ACC112 (cell line): Measurements from ENCODE around the gene ZNF234.

Experiments used
- H2AFZ ChIP-seq: fragments of 200-600 bp; sonication (generic); one replicate; pipeline ENCODE4 v1.6.0; 2017; ENCODE audit warnings: antibody characterized with exemption, low read length; ENCODE audit not compliant: unreplicated experiment
- H3K27ac ChIP-seq: fragments of 200-600 bp; sonication (generic); 2 replicates; pipeline ENCODE4 v1.5.1; 2014; ENCODE audit warnings: low read depth, mild to moderate bottlenecking, antibody characterized with exemption, low read length, moderate library complexity
- H3K27me3 ChIP-seq: fragments of 200-600 bp; sonication (generic); 2 replicates; pipeline ENCODE4 v1.6.1; 2014; ENCODE audit warnings: mild to moderate bottlenecking, antibody characterized with exemption, low read length, moderate library complexity, mixed read lengths; ENCODE audit not compliant: insufficient read depth
- H3K36me3 ChIP-seq: fragments of 200-600 bp; sonication (generic); 2 replicates; pipeline ENCODE4 v1.6.1; 2016; ENCODE audit warnings: mild to moderate bottlenecking, antibody characterized with exemption, low read length, moderate library complexity, mixed read lengths; ENCODE audit not compliant: insufficient read depth
- H3K4me1 ChIP-seq: fragments of 200-600 bp; sonication (generic); one replicate; pipeline ENCODE4 v1.6.1; 2016; ENCODE audit warnings: low read length, mixed read lengths; ENCODE audit not compliant: insufficient read depth, unreplicated experiment, control insufficient read depth
- H3K4me3 ChIP-seq: fragments of 200-600 bp; sonication (generic); 2 replicates; pipeline ENCODE4 v1.5.1; 2014; ENCODE audit warnings: mild to moderate bottlenecking, low read depth, low read length
- H3K79me2 ChIP-seq: fragments of 200-600 bp; sonication (generic); one replicate; pipeline ENCODE4 v1.6.0; 2016; ENCODE audit warnings: low read length; ENCODE audit not compliant: control insufficient read depth, unreplicated experiment, insufficient read depth

ZNF234 gene

DNA sequence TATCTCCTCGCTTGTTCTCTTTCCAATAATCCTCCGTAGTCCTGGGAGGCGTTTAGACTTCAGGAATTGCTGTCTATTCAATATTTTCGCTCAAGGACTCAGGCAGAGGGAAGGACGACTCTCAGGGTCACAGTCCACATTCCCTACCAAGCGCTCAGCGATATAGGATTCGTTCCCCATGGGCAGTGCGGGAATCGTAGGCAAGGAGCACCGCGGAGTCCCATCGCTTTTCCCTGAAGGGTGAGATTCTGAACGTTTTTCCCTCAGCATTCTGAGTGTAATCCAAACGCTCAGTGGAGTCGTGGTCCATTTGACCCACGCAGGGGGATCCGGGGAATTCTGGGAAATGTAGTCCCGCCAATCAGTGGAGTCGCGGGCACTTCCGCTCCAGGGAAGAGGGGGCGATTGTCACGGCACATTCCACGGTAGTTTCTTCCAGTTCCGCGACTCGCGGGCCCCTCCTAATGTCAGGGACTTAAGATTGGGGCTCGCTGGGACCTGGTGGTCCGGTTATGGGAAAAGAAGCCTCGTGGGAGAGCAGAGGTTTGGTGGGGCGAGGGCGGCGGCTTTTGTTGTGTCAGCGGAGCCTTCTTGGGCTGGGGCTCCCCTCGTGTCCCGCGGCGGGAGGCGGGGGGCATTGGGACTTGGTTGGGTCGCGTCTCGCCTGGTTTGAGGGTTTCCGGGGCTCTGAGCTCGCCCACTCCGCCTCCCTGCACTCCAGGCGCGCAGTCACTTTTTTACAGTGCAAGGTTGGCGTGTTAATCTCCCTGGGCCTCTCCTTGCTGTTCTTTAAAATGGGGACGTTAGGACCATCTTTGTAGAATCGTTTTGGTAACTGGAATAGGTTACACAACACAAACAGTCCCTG lies at the start of gene ZNF234:
Gene ZNF234 (plus strand): TSS at position 364 of the 868 bp plus-strand sequence. CDS start 3,079 bp downstream, outside the sequence.
- Histone ChIP-seq H3K27ac (0 out of 2 replicates have a peak within 1 kb of the TSS, but pooled peaks have one; percentile 6), H3K4me3 (peak within 1 kb of the TSS; percentile 85)

DNA sequence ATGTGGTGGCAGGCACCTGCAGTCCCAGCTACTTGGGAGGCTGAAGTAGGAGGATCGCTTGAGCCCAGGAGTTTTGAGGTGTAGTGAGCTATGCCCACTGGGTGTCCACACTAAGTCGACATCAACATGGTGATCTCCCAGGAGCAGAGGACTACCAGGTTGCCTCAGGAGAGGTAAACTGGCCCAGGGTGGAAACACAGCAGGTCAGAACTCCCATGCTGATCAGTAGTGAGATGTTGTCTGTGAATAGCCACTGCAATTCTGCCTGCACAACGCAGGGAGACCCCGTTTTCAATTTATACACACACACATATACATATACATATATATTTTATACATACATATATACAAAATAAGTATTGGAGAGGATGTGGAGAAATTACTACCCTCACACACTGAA lies 49.2 kb upstream of the ZNF234 start:
- no peaks in the 10 kb centered on the region for H3K4me1 ChIP-seq
- no peak overlapping the region for H2AFZ ChIP-seq
- peaks cover 9% of the 10 kb centered on the region for H3K79me2 ChIP-seq
- H3K4me3 ChIP-seq: no peak overlapping the region
- no peaks in the 10 kb centered on the region for H3K27me3 ChIP-seq
- no peak overlapping the region for H3K27ac ChIP-seq
- H3K36me3 ChIP-seq: peaks cover 5% of the 10 kb centered on the region; the same call in 1 of the 2 replicates

More for the DNA sequence above, at the start of gene ZNF234:
- Histone ChIP-seq H2AFZ (peak within 1 kb of the TSS; percentile 93), H3K36me3 (peaks cover 4% of the 10 kb centered on the region; the same call in 1 of the 2 replicates), H3K27me3 (no peaks in the 10 kb centered on the region), H3K79me2 (peaks cover 11% of the 10 kb centered on the region), H3K4me1 (no peaks in the 10 kb centered on the region)

DNA sequence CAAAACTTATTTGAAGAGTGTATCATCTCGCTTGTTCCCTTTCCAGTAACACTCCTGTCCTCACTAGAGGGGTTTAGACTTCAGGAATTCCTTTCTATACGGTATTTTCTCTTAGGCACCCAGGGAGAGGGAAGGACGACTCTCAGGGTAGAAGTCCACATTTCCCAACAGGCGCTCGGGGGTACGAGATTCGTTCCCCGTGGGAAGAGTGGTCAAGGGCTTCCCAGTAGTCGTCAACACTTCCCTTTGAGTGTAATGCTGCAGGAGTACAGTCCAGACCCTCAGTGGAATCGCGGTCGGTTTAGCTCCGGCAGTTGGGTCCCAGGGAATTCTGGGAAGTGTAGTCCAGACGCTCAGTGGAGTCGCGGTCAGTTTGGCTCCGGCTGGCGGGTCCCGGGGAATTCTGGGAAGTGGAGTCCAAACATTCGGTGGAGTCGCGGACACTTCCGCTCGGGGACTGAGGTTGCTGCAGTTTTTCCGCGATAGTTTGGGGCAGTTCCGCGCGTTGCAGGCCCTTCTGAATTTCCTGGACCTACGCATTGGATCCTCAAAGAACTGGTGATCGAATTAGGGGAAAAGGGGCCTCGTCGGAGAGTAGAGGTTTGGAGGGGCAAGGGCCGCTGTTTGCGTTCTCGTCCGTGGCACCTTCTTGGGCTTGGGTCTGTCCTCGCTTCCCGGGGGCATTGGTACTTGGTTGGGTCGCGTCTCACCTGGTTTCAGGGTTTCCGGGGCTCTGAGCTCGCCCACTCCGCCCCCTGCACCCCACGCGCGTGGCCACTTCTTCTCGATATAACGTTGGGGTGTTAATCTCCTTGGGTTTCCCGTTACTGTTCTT lies 47.2 kb upstream of the ZNF234 start, which contains the start of gene ZNF224:
Gene ZNF224 (plus strand): TSS at position 431 of the 835 bp plus-strand sequence. CDS start 3,513 bp downstream, outside the sequence.
- no peaks in the 10 kb centered on the region for H3K27me3 ChIP-seq
- 0 out of 2 replicates have a peak within 1 kb of the TSS, but pooled peaks have one; percentile 18 for H3K27ac ChIP-seq
- H3K4me1 ChIP-seq: no peaks in the 10 kb centered on the region

DNA sequence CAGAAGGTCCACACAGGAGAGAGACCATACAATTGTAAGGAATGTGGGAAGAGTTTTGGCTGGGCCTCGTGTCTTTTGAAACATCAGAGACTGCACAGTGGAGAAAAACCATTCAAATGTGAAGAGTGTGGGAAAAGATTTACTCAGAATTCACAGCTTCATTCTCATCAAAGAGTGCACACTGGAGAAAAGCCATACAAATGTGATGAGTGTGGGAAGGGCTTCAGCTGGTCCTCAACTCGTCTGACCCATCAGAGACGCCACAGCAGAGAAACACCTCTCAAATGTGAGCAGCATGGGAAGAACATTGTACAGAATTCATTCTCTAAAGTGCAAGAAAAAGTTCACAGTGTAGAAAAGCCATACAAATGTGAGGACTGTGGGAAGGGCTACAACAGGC lies 33.6 kb upstream of the ZNF234 start:
- H3K27ac ChIP-seq: no peak overlapping the region
- H3K27me3 ChIP-seq: no peaks in the 10 kb centered on the region
- no peak overlapping the region for H2AFZ ChIP-seq
- H3K4me1 ChIP-seq: no peaks in the 10 kb centered on the region
- peaks cover 55% of the 10 kb centered on the region for H3K36me3 ChIP-seq
- no peaks in the 10 kb centered on the region for H3K79me2 ChIP-seq
- no peak overlapping the region for H3K4me3 ChIP-seq

More for the DNA sequence above, 47.2 kb upstream of the ZNF234 start, which contains the start of gene ZNF224:
- Histone ChIP-seq H2AFZ (peak within 1 kb of the TSS; percentile 94), H3K79me2 (peaks cover 9% of the 10 kb centered on the region), H3K4me3 (peak within 1 kb of the TSS; percentile 97), H3K36me3 (peaks cover 13% of the 10 kb centered on the region)

DNA sequence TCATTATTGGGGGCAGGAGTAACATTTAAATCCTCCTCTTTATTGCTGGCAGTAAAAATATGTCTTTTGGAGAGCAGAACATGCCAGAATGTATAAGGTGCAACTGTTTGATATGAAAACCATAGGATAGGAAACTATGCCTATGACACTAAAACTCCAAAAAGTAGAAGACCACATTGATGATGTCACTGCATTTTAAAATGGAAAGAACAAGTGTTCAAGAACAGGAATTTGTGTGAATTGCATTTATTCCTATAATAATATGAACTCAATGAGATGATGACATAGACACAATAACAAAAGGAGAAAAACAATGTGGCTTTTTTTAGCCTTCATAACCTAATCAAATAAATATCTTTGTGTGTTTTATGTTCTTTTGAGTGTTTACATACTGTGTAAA lies 31.9 kb upstream of the ZNF234 start:
- peaks cover 40% of the 10 kb centered on the region for H3K36me3 ChIP-seq
- no peak overlapping the region for H3K4me3 ChIP-seq
- H3K4me1 ChIP-seq: no peaks in the 10 kb centered on the region
- no peaks in the 10 kb centered on the region for H3K27me3 ChIP-seq
- H3K27ac ChIP-seq: no peak overlapping the region
- H2AFZ ChIP-seq: no peak overlapping the region
- peaks cover 7% of the 10 kb centered on the region for H3K79me2 ChIP-seq

DNA sequence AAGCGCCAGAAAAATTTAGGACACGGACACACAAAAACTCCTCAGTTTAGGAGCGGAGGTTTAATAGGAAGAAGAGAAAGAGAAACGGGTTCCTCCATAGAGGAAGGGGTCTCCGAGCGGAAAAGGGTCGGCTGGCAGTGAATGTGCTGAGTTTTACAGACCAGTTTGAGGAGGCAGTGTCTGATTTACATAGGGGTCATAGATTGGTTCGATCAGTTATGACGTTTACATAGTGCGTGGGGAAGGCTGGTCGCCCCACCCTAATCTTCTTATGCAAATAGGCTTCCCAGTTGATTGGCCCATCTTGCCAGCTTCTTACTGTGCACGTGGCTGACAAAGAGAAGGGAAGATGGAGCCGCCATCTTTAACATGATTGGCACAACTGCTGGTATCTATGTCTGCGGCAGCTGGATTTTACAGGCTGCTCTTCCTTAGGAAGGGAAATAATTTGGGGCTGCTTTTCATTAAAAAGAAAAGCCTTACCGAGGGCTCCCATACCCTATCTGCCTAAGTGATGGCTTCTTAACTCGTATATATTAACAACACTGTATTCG lies 29.4 kb upstream of the ZNF234 start:
- no peaks in the 10 kb centered on the region for H3K27me3 ChIP-seq
- H3K27ac ChIP-seq: peak overlapping the region; percentile 64
- peaks cover 28% of the 10 kb centered on the region for H3K36me3 ChIP-seq
- H3K79me2 ChIP-seq: peaks cover 10% of the 10 kb centered on the region
- no peaks in the 10 kb centered on the region for H3K4me1 ChIP-seq
- peak overlapping the region; percentile 75 for H2AFZ ChIP-seq
- peak overlapping the region; percentile 100 for H3K4me3 ChIP-seq

DNA sequence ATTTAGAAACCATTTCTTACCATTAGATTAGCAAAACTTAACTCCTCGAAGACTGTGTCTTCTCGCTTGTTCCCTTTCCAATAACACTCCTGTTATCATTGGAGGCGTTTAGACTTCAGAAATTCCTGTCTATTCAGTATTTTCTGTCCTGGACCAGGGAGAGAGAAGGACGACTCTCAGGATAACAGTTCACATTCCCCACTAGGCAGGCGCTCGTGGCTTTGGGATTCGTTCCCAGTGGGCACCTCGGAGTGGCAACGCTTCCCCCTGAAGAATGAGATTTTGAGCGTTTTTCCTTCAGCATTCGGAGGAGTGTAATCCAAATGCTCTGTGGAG lies 28.6 kb upstream of the ZNF234 start:
- Histone ChIP-seq H3K27me3 (no peaks in the 10 kb centered on the region), H3K36me3 (peaks cover 25% of the 10 kb centered on the region), H2AFZ (peak overlapping the region; percentile 69), H3K79me2 (peaks cover 10% of the 10 kb centered on the region), H3K4me3 (peak overlapping the region; percentile 100), H3K27ac (peak overlapping the region; percentile 64), H3K4me1 (no peaks in the 10 kb centered on the region)

DNA sequence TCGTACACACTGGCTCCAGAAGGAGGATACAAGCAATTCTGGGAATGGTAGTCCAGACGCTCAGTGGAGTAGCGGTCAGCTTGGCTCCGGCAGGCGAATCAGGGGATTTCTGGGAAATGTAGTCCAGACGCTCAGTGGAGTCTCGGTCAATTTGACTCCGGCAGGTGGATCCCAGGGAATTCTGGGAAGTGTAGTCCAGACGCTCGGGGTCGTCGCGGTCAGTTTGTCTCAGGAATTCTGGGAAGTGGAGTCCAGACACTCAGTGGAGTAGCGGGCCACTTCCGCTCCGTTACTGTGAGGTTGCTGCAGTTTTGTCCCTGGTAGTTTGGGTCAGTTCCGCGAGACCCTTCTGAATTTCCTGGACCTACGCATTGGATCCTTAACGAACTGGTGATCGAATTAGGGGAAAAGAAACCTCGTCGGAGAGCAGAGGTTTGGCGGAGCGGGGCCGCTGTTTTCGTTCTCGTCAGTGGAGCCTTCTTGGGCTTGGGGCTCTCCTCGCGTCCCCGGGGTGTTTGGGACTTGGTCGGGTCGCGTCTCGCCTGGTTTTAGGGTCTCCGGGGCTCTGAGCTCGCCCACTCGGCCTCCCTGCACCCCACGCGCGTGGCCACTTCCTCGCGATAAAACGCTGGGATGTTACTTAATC lies 28.1 kb upstream of the ZNF234 start, which contains the start of gene ZNF225:
Gene ZNF225 (plus strand): TSS at position 262 of the 646 bp plus-strand sequence. CDS start 2,429 bp downstream, outside the sequence.
- Histone ChIP-seq H3K4me1 (no peaks in the 10 kb centered on the region), H3K79me2 (peaks cover 10% of the 10 kb centered on the region), H2AFZ (peak within 1 kb of the TSS; percentile 97), H3K27ac (peak within 1 kb of the TSS; percentile 70), H3K4me3 (peak within 1 kb of the TSS; percentile 100), H3K27me3 (no peaks in the 10 kb centered on the region), H3K36me3 (peaks cover 20% of the 10 kb centered on the region)

DNA sequence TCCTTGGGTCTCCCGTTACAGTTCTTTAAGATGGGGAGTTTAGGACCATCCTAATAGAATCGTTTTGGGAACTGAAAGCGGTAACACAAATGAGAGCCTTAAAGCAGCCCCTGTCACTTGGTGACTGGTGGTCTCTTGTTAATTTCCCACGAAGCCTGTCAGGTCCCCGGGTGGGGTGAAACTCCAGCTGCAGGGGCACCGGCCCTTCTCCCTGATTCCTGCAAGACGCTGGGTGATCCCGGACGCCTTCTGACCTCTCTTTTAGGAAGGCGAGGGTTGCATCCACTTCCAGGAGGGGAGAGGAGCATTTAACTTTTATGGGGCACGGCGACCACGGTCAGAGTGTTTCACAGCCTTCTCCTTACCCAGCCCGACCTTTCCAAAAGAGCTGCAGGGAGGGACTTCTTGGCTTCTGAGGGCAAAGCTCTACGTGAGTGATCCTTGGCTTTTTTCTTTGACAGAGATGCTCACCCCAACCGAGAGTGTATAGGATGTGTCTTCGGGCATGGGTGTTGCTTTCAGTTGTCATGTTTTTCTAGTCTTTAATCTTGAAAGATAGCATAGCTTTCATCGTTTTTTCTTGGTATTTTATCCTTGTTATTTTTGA lies 27.5 kb upstream of the ZNF234 start:
- H3K36me3 ChIP-seq: peaks cover 16% of the 10 kb centered on the region
- no peaks in the 10 kb centered on the region for H3K27me3 ChIP-seq
- no peaks in the 10 kb centered on the region for H3K4me1 ChIP-seq
- peaks cover 10% of the 10 kb centered on the region for H3K79me2 ChIP-seq
- H3K4me3 ChIP-seq: peak overlapping the region; percentile 100
- H3K27ac ChIP-seq: peak overlapping the region; percentile 70
- peak overlapping the region; percentile 97 for H2AFZ ChIP-seq
